AG20443 (cell line): ENCODE data around the gene WNT7B.

Experiments used
- DNase-seq: peaks from one replicate; pipeline ENCODE4 v3.0.0; 2012; ENCODE audit warnings: low spot score, mixed read lengths

Gene WNT7B

GRCh38 chr22:45971408-45972028 is 5.4 kb downstream of the WNT7B start:
- no peak for DNase-seq

GRCh38 chr22:45970705-45971407 is 6.1 kb downstream of the WNT7B start:
- DNase-seq: peak; percentile 57

GRCh38 chr22:45969801-45970470 is 7.0 kb downstream of the WNT7B start:
- DNase-seq: no peak

GRCh38 chr22:45969414-45969799 is 7.6 kb downstream of the WNT7B start:
- no peak for DNase-seq

GRCh38 chr22:45968751-45969413 is 8.1 kb downstream of the WNT7B start:
- peak; percentile 57 for DNase-seq

- DNase-seq: no peak
Observed at GRCh38 chr22:45968003-45968650, 8.8 kb downstream of the WNT7B start.

GRCh38 chr22:45966895-45967365 is 10.0 kb downstream of the WNT7B start:
- no peak for DNase-seq

GRCh38 chr22:45966320-45966894 is 10.6 kb downstream of the WNT7B start:
- no peak for DNase-seq

- no peak for DNase-seq
Observed at GRCh38 chr22:45965563-45965962, 11.4 kb downstream of the WNT7B start.

- DNase-seq: no peak
Observed at GRCh38 chr22:45964926-45965527, 11.9 kb downstream of the WNT7B start.

- DNase-seq: no peak
Observed at GRCh38 chr22:45964372-45964771, 12.6 kb downstream of the WNT7B start.

GRCh38 chr22:45963821-45964220 is 13.1 kb downstream of the WNT7B start:
- no peak for DNase-seq

- DNase-seq: no peak
Observed at GRCh38 chr22:45962756-45963324, 14.1 kb downstream of the WNT7B start.

- no peak for DNase-seq
Observed at GRCh38 chr22:45962434-45962718, 14.6 kb downstream of the WNT7B start.

- no peak for DNase-seq
Observed at GRCh38 chr22:45961679-45962433, 15.1 kb downstream of the WNT7B start.

- DNase-seq: no peak
Observed at GRCh38 chr22:45960477-45961386, 16.2 kb downstream of the WNT7B start.

GRCh38 chr22:45959719-45960476 is 17.1 kb downstream of the WNT7B start:
- DNase-seq: no peak

- no peak for DNase-seq
Observed at GRCh38 chr22:45958971-45959370, 18.0 kb downstream of the WNT7B start.

GRCh38 chr22:45957826-45958225 is 19.1 kb downstream of the WNT7B start:
- DNase-seq: no peak
